Rectal smooth muscle tissue (tissue), 1 donor: Measurements from ENCODE around the gene MAP3K7CL.
"Not testable (repeated sequence)": the region's sequence is repeated elsewhere in the genome, so short reads cannot be mapped to it uniquely, and the experiment has no call there.

ENCODE experiments used
- H3K27ac ChIP-seq: one replicate; pipeline ENCODE4 v1.7.0; 2013; ENCODE audit warnings: low read depth, low read length, inconsistent platforms
- H3K27me3 ChIP-seq: one replicate; pipeline ENCODE4 v1.7.0; 2013; ENCODE audit warnings: low read length; ENCODE audit not compliant: control insufficient read depth, insufficient read depth
- H3K36me3 ChIP-seq: one replicate; pipeline ENCODE4 v1.7.0; 2013; ENCODE audit warnings: low read length; ENCODE audit not compliant: control insufficient read depth, insufficient read depth
- H3K4me1 ChIP-seq: one replicate; pipeline ENCODE4 v1.7.0; 2013; ENCODE audit warnings: low read length; ENCODE audit not compliant: control insufficient read depth, insufficient read depth
- H3K4me3 ChIP-seq: one replicate; pipeline ENCODE4 v1.7.0; 2013; ENCODE audit warnings: low read length
- H3K9ac ChIP-seq: one replicate; pipeline ENCODE4 v1.7.0; 2013; ENCODE audit warnings: low read length

The MAP3K7CL gene

GRCh38 chr21:29159842-29160241 is 29.4 kb downstream of the MAP3K7CL start:
- Histone ChIP-seq H3K27me3 (no peaks in the 10 kb centered on the region), H3K27ac (no peak overlapping the region), H3K36me3 (no peaks in the 10 kb centered on the region)

GRCh38 chr21:29162825-29163224 is 32.4 kb downstream of the MAP3K7CL start:
- H3K9ac ChIP-seq, H3K4me1 ChIP-seq, H3K27ac ChIP-seq, H3K4me3 ChIP-seq, H3K27me3 ChIP-seq, H3K36me3 ChIP-seq: not testable (repeated sequence)

More at GRCh38 chr21:29159842-29160241, 29.4 kb downstream of the MAP3K7CL start:
- no peak overlapping the region for H3K4me3 ChIP-seq
- H3K9ac ChIP-seq = no peak overlapping the region
- no peaks in the 10 kb centered on the region for H3K4me1 ChIP-seq

GRCh38 chr21:29163341-29164115 is 33.1 kb downstream of the MAP3K7CL start:
- no peaks in the 10 kb centered on the region for H3K27me3 ChIP-seq
- no peaks in the 10 kb centered on the region for H3K36me3 ChIP-seq
- no peaks in the 10 kb centered on the region for H3K4me1 ChIP-seq
- H3K9ac ChIP-seq = no peak overlapping the region
- no peak overlapping the region for H3K4me3 ChIP-seq
- no peak overlapping the region for H3K27ac ChIP-seq

- Histone ChIP-seq H3K36me3 (no peaks in the 10 kb centered on the region), H3K9ac (no peak overlapping the region), H3K4me1 (no peaks in the 10 kb centered on the region), H3K27me3 (no peaks in the 10 kb centered on the region), H3K27ac (no peak overlapping the region), H3K4me3 (no peak overlapping the region)
Measured at GRCh38 chr21:29164323-29164942, 34.0 kb downstream of the MAP3K7CL start.

- H3K36me3 ChIP-seq = no peaks in the 10 kb centered on the region
- no peaks in the 10 kb centered on the region for H3K27me3 ChIP-seq
- H3K27ac ChIP-seq = no peak overlapping the region
- H3K4me1 ChIP-seq = no peaks in the 10 kb centered on the region
- H3K9ac ChIP-seq = no peak overlapping the region
- H3K4me3 ChIP-seq = no peak overlapping the region
Measured at GRCh38 chr21:29166323-29166722, 35.9 kb downstream of the MAP3K7CL start.

- Histone ChIP-seq H3K27me3 (no peaks in the 10 kb centered on the region), H3K4me1 (no peaks in the 10 kb centered on the region), H3K9ac (no peak overlapping the region), H3K27ac (no peak overlapping the region), H3K4me3 (no peak overlapping the region), H3K36me3 (no peaks in the 10 kb centered on the region)
Measured at GRCh38 chr21:29166853-29167252, 36.4 kb downstream of the MAP3K7CL start.

GRCh38 chr21:29167481-29167880 is 37.0 kb downstream of the MAP3K7CL start:
- H3K9ac ChIP-seq = not testable (repeated sequence)

GRCh38 chr21:29168891-29169315 is 38.5 kb downstream of the MAP3K7CL start:
- H3K4me1 ChIP-seq = no peaks in the 10 kb centered on the region
- H3K9ac ChIP-seq = no peak overlapping the region
- no peaks in the 10 kb centered on the region for H3K27me3 ChIP-seq
- no peaks in the 10 kb centered on the region for H3K36me3 ChIP-seq
- no peak overlapping the region for H3K27ac ChIP-seq
- H3K4me3 ChIP-seq = no peak overlapping the region

More at GRCh38 chr21:29167481-29167880, 37.0 kb downstream of the MAP3K7CL start:
- H3K4me1 ChIP-seq, H3K4me3 ChIP-seq, H3K27me3 ChIP-seq, H3K36me3 ChIP-seq, H3K27ac ChIP-seq: not testable (repeated sequence)

- Histone ChIP-seq H3K36me3 (no peaks in the 10 kb centered on the region), H3K4me3 (no peak overlapping the region), H3K27ac (no peak overlapping the region), H3K9ac (no peak overlapping the region), H3K27me3 (no peaks in the 10 kb centered on the region), H3K4me1 (no peaks in the 10 kb centered on the region)
Measured at GRCh38 chr21:29170944-29171343, 40.5 kb downstream of the MAP3K7CL start.

- H3K4me3 ChIP-seq = no peak overlapping the region
- H3K4me1 ChIP-seq = no peaks in the 10 kb centered on the region
- H3K36me3 ChIP-seq = no peaks in the 10 kb centered on the region
- no peak overlapping the region for H3K27ac ChIP-seq
- no peak overlapping the region for H3K9ac ChIP-seq
- H3K27me3 ChIP-seq = no peaks in the 10 kb centered on the region
Measured at GRCh38 chr21:29172282-29172681, 41.8 kb downstream of the MAP3K7CL start.

GRCh38 chr21:29174607-29175013 is 44.2 kb downstream of the MAP3K7CL start:
- Histone ChIP-seq H3K4me1 (no peaks in the 10 kb centered on the region), H3K36me3 (no peaks in the 10 kb centered on the region), H3K27ac (no peak overlapping the region), H3K4me3 (no peak overlapping the region), H3K9ac (no peak overlapping the region), H3K27me3 (no peaks in the 10 kb centered on the region)

- H3K9ac ChIP-seq = no peak overlapping the region
- no peak overlapping the region for H3K4me3 ChIP-seq
- no peaks in the 10 kb centered on the region for H3K27me3 ChIP-seq
- no peaks in the 10 kb centered on the region for H3K4me1 ChIP-seq
- no peak overlapping the region for H3K27ac ChIP-seq
- H3K36me3 ChIP-seq = no peaks in the 10 kb centered on the region
Measured at GRCh38 chr21:29175408-29176134, 45.1 kb downstream of the MAP3K7CL start.
